ENCODE results near the gene SDCCAG8.

The SDCCAG8 gene

DNA sequence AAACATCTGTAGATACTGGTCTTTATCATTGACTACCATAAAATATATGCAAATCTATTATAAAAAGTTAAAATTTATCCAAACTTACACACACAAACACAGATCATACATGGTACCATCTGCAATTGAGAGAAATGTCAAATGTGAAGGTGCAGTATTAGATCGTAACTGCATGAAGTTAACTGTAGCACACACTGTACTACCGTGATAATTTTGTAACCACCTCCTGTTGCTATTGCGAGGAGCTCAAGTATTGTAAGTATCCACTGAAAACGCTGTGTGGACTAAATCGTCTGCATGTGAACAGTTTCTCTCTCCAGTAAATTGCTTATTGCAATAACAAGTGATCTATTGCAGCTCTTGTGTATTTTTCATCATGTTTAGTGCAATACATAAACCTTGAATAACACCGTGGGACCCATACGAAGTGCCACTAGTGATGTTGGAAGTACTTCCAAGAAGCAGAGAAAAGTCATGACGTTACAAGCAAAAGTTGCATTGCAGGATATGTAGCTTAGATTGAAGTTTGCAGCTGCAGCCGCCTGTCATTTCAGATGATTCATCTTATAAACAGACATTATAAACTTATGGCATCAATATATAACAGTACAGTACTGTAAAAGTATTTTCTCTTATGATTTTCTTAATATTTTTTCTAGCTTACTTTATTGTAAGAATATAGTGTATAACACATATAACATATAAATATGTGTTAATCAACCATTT, 172.9 kb downstream of the SDCCAG8 start:
- DNase-seq = no peak

DNA sequence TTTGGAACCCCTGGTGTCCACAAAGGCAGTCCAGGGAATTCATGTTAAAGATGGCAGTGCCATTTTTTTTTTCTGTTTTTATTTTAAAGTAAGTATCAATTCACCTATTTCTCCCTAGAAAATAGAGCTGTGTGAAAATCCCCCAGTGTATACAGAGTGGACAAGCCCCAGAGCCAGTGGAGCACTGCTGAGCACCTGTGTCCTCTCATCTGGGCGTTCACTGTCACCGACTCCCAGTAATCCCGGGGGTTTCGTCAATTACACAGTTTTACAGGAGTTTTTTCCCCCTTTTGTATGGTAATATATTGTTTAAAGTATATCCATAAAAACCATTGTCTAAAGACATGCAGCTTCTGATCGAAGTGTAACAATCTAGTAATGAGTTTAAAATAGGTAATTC, 175.8 kb downstream of the SDCCAG8 start:
- DNase-seq = no peak

DNA sequence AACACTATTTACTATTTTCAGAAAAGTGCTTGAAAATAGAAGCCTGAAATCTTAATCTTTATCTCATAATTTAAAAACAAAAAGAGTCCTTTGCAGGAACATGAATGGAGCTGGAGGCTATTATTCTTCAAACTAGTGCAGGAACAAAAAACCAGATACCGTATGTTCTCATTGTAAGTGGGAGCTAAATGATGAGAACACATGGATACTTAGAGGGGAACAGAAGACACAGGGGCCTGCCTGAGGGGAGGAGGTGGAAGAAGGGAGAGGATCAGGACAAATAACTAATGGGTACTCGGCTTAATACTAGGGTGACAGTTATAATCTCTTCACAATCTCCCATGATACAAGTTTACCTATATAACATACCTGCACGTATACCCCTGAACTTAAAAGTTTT, 176.3 kb downstream of the SDCCAG8 start:
- DNase-seq = no peak

GRCh38 chr1:243433737-243434370, 178.0 kb downstream of the SDCCAG8 start:
- peak; percentile 54 for DNase-seq

DNA sequence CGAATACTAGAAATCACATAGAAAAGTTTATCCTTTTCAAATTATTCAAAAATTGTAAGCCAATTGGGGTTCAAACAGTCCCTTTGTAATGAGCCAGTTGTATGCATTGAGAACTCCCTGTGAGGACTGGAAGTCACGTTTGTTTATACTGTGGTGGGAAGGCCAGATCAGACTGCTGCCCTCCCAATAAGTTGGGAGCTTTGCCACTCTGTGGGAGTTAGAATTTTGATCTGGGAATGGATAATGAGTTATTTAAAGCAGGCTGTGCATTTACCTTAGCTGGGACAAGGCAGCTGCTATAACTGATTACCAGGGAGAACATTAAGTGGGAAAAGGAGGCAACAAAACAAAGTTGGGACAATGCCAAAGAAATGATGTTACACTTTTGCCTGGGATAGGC, 178.8 kb downstream of the SDCCAG8 start:
- no peak for DNase-seq

DNA sequence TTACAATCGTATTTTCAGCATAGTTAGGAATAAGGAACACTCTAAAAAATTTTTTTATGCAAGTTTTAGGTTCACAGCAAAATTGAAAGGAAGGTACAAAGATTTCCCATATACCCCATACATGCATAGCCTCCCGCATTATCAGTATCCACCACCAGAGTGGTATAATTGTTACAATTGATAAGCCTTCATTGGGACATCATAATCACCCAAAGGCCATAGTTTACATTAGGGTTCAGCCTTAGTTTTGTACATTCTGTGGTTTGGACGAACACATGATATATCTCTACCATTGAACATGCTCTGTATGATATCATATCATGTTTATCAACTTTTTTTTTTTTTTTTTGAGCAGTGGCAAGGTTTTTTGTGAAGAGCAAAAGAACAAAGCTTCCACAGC, 180.0 kb downstream of the SDCCAG8 start:
- DNase-seq = no peak

- DNase-seq = no peak
Measured at GRCh38 chr1:243438146-243438545, 182.3 kb downstream of the SDCCAG8 start.

DNA sequence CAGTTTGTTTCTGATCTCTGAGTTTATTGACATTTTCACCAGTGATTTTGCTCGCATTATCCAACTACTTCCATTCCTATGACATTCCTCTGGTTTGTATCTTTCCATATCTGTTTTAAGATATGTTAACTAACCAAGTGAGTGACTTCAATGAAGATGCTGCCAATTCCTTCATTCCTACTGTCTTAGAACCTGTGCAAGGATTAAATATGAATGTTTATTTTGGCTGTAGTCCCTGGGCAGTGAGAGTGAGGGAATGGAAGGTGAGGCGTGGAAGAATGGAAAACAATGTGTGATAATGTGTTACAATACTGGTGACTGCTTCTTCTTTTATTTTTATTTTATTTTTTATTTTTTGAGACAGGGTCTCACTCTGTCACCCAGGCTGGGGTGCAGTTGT, 183.0 kb downstream of the SDCCAG8 start:
- no peak for DNase-seq

- no peak for DNase-seq
Measured at GRCh38 chr1:243440406-243440805, 184.6 kb downstream of the SDCCAG8 start.

DNA sequence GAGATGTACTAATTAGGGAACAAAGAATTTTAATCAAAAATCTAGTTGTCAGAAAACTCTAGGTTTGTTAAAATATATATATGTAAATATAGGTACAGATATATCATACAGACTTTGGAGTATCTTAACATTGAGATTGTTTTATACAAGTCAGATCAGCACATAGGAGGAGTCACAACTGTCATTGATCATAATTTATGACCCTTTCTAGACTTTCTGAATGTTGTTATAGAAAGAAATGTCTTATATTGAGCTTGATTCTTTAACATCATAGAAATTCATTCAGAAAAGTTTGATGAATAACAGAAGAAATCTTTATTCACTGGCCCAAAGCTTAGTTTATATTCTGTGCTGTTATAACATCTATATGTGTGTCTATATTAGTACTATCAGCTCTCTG, 185.8 kb downstream of the SDCCAG8 start:
- no peak for DNase-seq

DNA sequence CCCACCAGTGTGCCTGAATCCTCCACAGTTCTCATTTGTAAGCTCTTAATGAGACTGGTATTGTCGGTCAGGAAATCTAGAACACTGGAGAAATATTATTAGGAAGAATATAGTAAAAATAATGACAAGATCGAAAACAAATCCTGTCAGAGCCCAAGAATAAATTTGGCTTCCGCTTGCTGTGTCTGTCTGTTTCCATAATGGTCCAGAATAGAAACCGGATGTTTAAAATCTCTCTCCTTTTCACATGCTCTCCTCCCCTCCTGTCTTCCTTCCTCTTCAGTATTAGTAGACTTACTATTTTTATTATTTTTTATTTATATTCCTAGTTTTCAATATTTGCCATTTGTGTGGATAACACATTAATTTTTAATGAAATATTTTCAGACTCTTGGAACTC, 187.7 kb downstream of the SDCCAG8 start:
- DNase-seq = no peak

DNA sequence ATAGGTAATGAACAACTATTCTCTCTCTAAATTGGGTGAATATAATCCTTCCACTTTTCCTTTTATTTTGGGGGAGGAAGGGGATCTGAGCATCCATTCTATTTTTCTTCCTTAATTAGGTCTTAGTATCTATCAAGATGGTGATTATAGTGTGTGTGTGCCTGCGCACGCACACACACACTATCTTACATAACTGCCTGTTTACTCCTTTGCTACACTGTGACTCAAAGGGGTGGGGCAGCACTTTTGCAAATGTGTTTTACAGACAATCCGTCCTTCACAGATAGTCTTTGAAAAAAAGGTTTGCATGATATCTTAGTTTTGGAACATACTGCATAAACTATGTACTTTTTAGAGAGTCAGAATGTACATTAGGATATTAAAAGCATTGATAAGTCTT, 191.5 kb downstream of the SDCCAG8 start:
- no peak for DNase-seq

GRCh38 chr1:243447844-243448243, 192.0 kb downstream of the SDCCAG8 start:
- no peak for DNase-seq

GRCh38 chr1:243449373-243449772, 193.5 kb downstream of the SDCCAG8 start:
- DNase-seq = no peak

DNA sequence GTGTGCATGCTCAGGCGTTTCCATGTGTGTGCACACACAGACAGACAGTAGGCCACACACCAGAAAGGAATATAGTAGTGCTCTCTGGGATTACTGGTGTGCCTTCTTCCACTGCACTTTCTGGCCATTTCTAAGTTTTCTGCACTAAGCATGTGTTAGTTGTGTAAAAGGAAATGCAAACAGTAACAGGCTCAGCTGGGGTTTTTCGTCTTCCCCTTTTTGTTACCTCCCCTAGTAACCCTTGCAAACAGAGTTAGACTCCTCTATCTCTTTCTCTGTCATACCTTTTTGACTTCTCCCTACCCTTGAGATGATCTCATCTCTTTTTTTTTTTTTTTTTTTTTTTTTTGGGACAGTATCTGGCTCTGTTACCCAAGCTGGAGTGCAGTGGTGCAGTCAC, 196.3 kb downstream of the SDCCAG8 start:
- DNase-seq = no peak

DNA sequence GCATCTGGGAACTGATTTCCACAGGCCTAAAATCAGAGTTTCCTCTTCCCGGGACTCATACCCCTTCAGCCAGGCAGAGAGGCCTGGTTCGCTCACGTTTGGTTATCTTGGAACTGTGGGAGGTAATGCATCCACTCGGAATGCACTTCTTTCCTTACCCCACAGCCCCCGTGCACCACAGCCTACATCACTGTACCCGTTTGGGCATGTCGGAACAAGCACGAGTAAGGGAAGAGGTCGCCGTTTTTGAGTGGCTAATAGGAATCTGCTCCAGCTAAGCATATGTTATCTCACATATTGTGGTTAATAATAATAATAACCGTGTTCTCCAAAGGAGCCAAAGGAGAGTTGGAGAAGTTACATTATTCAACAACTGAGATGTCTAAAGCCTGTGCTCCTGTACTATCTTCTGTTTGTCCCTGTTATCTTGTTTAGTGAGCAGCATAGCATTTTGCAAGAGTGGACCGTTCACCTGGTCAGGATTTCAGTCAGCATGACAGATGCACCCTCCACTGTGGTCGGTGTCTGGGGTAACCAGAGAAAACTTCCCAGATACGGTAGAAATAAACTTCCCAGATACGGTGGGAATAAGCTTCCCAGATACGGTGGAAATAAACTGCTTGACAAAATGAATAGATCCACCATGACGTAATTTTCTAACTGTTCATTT, 198.6 kb downstream of the SDCCAG8 start:
- no peak for DNase-seq

- no peak for DNase-seq
Measured at GRCh38 chr1:243455760-243456651, 200.2 kb downstream of the SDCCAG8 start.

DNA sequence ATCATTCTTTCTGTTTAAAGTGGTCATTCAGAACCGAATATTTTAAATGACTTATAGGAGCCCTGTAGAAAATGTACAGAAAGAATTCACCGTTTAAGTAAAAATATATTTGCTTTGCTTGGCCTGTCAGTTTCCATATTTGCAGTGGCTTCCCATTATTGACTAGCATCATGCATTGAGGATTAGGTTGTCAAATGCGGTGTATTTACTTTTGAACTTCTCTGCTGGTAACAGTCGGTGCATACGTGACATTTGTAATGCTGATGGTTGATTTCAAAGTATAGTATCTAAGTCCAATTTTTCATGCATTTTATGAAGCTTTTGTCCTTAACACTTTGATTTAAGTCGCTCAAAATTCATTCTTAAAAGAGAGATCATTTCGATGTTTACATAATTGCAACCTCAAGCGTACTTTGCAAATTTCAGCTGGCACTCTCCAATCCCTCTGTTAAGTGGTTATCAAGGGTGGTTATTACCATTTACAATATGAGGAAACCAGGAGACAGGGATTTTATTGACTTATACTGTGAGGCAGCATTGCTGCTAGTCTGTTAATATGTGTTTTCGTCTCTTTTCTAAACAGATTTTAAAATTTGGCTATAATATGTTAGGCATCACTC, 201.6 kb downstream of the SDCCAG8 start:
- no peak for DNase-seq

- DNase-seq = no peak
Measured at GRCh38 chr1:243459059-243459458, 203.2 kb downstream of the SDCCAG8 start.

DNA sequence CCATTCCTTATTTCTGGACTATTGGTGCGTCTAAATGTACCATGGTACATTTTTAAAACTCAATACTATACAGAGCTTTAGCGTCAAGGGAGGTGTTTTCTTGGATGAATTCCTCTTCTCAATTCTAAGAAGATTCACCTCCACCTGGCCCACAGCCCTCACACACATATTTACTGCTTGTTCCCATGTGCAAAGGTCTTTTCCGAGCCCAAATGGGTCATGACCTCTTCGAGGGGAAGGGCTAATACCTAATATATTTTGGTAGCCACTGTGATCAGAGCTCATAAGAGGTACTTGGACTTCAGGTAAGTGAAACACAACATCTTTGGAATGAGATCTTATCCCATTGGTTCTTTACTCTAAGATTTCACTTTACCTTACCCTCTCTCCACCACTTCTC, 205.9 kb downstream of the SDCCAG8 start:
- no peak for DNase-seq

GRCh38 chr1:243462929-243463697, 207.3 kb downstream of the SDCCAG8 start:
- no peak for DNase-seq

DNA sequence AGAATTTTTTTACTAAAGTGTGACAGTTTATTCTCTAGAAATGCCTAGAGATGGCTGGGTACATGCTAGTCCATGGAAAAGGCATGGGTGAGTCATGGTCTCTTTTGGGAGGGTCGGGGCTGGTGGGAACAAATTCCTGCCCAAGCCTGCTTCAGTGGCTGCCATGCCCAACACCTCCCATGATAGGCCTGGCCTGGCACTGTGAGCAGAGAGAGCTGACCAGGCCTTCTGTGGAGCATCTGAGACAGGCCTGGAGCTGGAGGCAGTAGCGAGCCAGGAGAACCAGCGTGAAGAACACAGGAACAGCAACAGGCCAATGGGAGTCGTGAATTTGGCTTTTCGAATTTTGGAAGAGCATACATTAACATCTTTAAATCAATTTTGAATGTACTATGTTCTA, 209.2 kb downstream of the SDCCAG8 start:
- no peak for DNase-seq
